K562 (cell line): ENCODE measurements around the gene CDC14A. TPM values are rescaled to one million over a fixed set of nuclear protein-coding genes. Genes with fewer than 3 reads are reported as not detected.

Experiments
- ATAC-seq: fragments of 200-7000 bp; cut with Tn5 transposase; 3 replicates; pipeline ENCODE4 v1.9.1; 2020; ENCODE audit warnings: moderate library complexity
- BruUV-seq: library from RNA; stranded (reverse); fragments of 400-500 nt; replicated peaks from 2 replicates; lab custom pipeline; 2021; lab: Mats Ljungman, UMichigan
- CTCF ChIA-PET: fragments of 300-600 bp; formaldehyde crosslinking; extraction: SDS; loops from one replicate; lab custom pipeline; 2021; ENCODE audit warnings: low intra/inter-chr PET ratio; lab: Yijun Ruan, JAX
- POLR2A ChIA-PET: fragments of 300-600, 350-650 bp; sonication (Branson Sonifier 250); formaldehyde crosslinking; extraction: SDS; loops from one replicate; lab custom pipeline; 2021; ENCODE audit warnings: antibody characterized with exemption, inconsistent platforms; lab: Yijun Ruan, JAX
- DNase-seq, 4 experiments: peaks; one replicate each; pipeline versions ENCODE4 v3.0.0 to v3.0.0-alpha.2; 2011 to 2018; ENCODE audit warnings: low spot score in 3 of 4, mixed read lengths in 3 of 4; ENCODE audit errors: extremely low read depth in 1 of 4
- FAIRE-seq: peaks from 2 replicates; lab custom pipeline; 2011; peaks lifted over from hg19 to GRCh38; lab: Jason Lieb, UNC
- H2AFZ ChIP-seq: 2 replicates; pipeline ENCODE4 v1.6.0; 2011; ENCODE audit warnings: low read depth, low read length, control low read depth, inconsistent platforms
- H3K27ac ChIP-seq: fragments of 200-600 bp; 3 replicates; pipeline ENCODE4 v1.8.0; 2011; ENCODE audit warnings: low read depth, mild to moderate bottlenecking, control low read depth, inconsistent platforms, low read length, moderate library complexity, mixed read lengths; ENCODE audit errors: extremely low read depth
- H3K27me3 ChIP-seq, 2 experiments: fragments of 300-600 bp in 1 of 2; 2 replicates in 1 of 2; 3 replicates in 1 of 2; pipeline versions ENCODE4 v1.6.0 to v1.8.0; 2011; ENCODE audit warnings: inconsistent platforms in 2 of 2, low read length in 2 of 2, mild to moderate bottlenecking in 1 of 2, mixed read lengths in 1 of 2, moderate library complexity in 1 of 2; ENCODE audit not compliant: control insufficient read depth in 2 of 2, insufficient read depth in 2 of 2
- H3K36me3 ChIP-seq: fragments of 300-600 bp; 3 replicates; pipeline ENCODE4 v1.8.0; 2011; ENCODE audit warnings: mild to moderate bottlenecking, low read length, inconsistent platforms; ENCODE audit not compliant: control insufficient read depth, insufficient read depth
- H3K4me1 ChIP-seq, 2 experiments: fragments of 200-600 bp in 1 of 2; replicated peaks in 1 of 2; 2 replicates in 1 of 2; 3 replicates in 1 of 2; pipeline versions ENCODE4 v1.5.1 to v1.8.0; 2011; ENCODE audit warnings: inconsistent platforms in 2 of 2, low read length in 2 of 2, mild to moderate bottlenecking in 1 of 2, mixed read lengths in 1 of 2, moderate library complexity in 1 of 2; ENCODE audit not compliant: control insufficient read depth in 2 of 2, insufficient read depth in 2 of 2
- H3K4me2 ChIP-seq: 2 replicates; pipeline ENCODE4 v1.6.1; 2011; ENCODE audit warnings: low read length, control low read depth, inconsistent platforms, mixed read lengths; ENCODE audit not compliant: insufficient read depth
- H3K4me3 ChIP-seq: fragments of 200-600 bp; sonication (generic), shearing (Covaris generic); 2 replicates; pipeline ENCODE4 v1.5.1; 2016; ENCODE audit warnings: control low read depth, inconsistent platforms
- H3K79me2 ChIP-seq: fragments of 200-600 bp; 3 replicates; pipeline ENCODE4 v1.8.0; 2011; ENCODE audit warnings: low read length, inconsistent platforms; ENCODE audit not compliant: control insufficient read depth, insufficient read depth
- H3K9ac ChIP-seq, 2 experiments: 2 replicates each; pipeline versions ENCODE4 v1.6.0 to v1.6.1; 2011; ENCODE audit warnings: low read depth in 2 of 2, low read length in 2 of 2, control low read depth in 1 of 2, inconsistent platforms in 1 of 2, mild to moderate bottlenecking in 1 of 2, mixed read lengths in 1 of 2; ENCODE audit not compliant: insufficient read depth in 1 of 2
- H3K9me1 ChIP-seq: one replicate; pipeline ENCODE4 v1.6.0; 2011; ENCODE audit warnings: inconsistent platforms, mild to moderate bottlenecking, low read length, moderate library complexity; ENCODE audit not compliant: control insufficient read depth, insufficient read depth
- H3K9me3 ChIP-seq: replicated peaks from 2 replicates; pipeline ENCODE4 v1.5.1; 2011; ENCODE audit warnings: low read depth, low read length, inconsistent platforms; ENCODE audit not compliant: control insufficient read depth, insufficient read depth
- H4K20me1 ChIP-seq: replicated peaks from 2 replicates; pipeline ENCODE4 v1.6.1; 2011; ENCODE audit warnings: low read length, inconsistent platforms, mixed read lengths; ENCODE audit not compliant: control insufficient read depth, insufficient read depth
- HSF4 ChIP-seq: fragments of 250-450 bp; sonication (Bioruptor Pico); IDR thresholded peaks from 2 replicates; pipeline ENCODE4 v2.1.2; 2022; ENCODE audit warnings: mild to moderate bottlenecking, moderate library complexity, borderline replicate concordance
- MXI1 ChIP-seq: IDR thresholded peaks from 2 replicates; pipeline ENCODE4 v1.6.1; 2011; ENCODE audit warnings: low read depth, mild to moderate bottlenecking, improper control_type of control experiment, low read length
- NFATC3 ChIP-seq: fragments of 450-650 bp; IDR thresholded peaks from 2 replicates; pipeline ENCODE4 v1.6.1; 2017; ENCODE audit warnings: mild to moderate bottlenecking
- NR2C2 ChIP-seq, 2 experiments: fragments of 200-800 bp in 1 of 2; sonication (Bioruptor generic) in 1 of 2; sonication (generic) in 1 of 2; formaldehyde crosslinking in 1 of 2; IDR thresholded peaks; 2 replicates each; pipeline versions ENCODE4 v1.6.1 to v1.8.0; 2016 to 2022; ENCODE audit warnings: mild to moderate bottlenecking in 1 of 2, missing compliant biosample characterization in 1 of 2, missing genetic modification characterization in 1 of 2, missing genetic modification reagents in 1 of 2
- RBM25 ChIP-seq: fragments of 200-400 bp; formaldehyde crosslinking; IDR thresholded peaks from 2 replicates; pipeline ENCODE4 v1.6.1; 2018; ENCODE audit warnings: low read length, low read depth, moderate library complexity; ENCODE audit not compliant: severe bottlenecking
- RNF2 ChIP-seq: sonication (generic); IDR thresholded peaks from 2 replicates; pipeline ENCODE4 v1.6.1; 2016
- TBL1XR1 ChIP-seq, 2 experiments: IDR thresholded peaks; 2 replicates each; pipeline ENCODE4 v1.6.1; 2012; ENCODE audit warnings: improper control_type of control experiment in 2 of 2, low read length in 2 of 2, mild to moderate bottlenecking in 1 of 2
- ZNF436 ChIP-seq: fragments of 250-450, 450-650 bp; sonication (Bioruptor Pico); formaldehyde crosslinking; IDR thresholded peaks from 2 replicates; pipeline ENCODE4 v1.7.0; 2020; ENCODE audit warnings: mild to moderate bottlenecking
- ZNF444 ChIP-seq: fragments of 250-450 bp; sonication (Bioruptor Pico); IDR thresholded peaks from 2 replicates; pipeline ENCODE4 v1.4.0; 2020; ENCODE audit warnings: mild to moderate bottlenecking, moderate library complexity
- WGBS: fragments of 100-300 bp; shearing (Covaris generic); methylation state at CpG from one replicate; pipeline ENCODE4 v1.1.6; 2016; ENCODE audit warnings: low coverage, mixed read lengths; ENCODE audit not compliant: insufficient coverage; ENCODE audit errors: missing lambda C conversion rate; 5-methylcytosine and 5-hydroxymethylcytosine counted together
- in situ Hi-C: fragments of 300-500 bp; cut with MboI; formaldehyde crosslinking; loops from 4 replicates; pipeline ENCODE4 v1.15.0; 2018; ENCODE audit warnings: inconsistent platforms, mixed read lengths
- intact Hi-C: fragments of 100-400 bp; cut with micrococcal nuclease; formaldehyde crosslinking; loops from 2 replicates; pipeline ENCODE4 v1.14.2; 2022
- polyA plus RNA-seq, 8 experiments: library from polyadenylated mRNA; depleted of rRNA in 4 of 8; stranded (reverse) in 5 of 8; unstranded in 3 of 8; fragments of >200 nt; fragmentation: Nextera tagmentation in 2 of 8; fragmentation: Illumina TruSeq in 1 of 8; extraction: Ambion mirVana in 2 of 8; extraction: Trizol in 1 of 8; gene quantifications; 2 replicates each; pipeline versions ENCODE4 v1.2.1 to v1.2.3, GENCODE V29; 2011 to 2014; ENCODE audit warnings: inconsistent platforms in 1 of 8, missing spikeins in 1 of 8
- total RNA-seq, 7 experiments: library from RNA; depleted of rRNA in 6 of 7; stranded (reverse); fragments of >200 nt in 6 of 7; fragmentation: Illumina TruSeq in 2 of 7; extraction: Trizol in 2 of 7; gene quantifications; 2 replicates each; pipeline versions ENCODE4 v1.2.1 to v1.2.3, GENCODE V29; 2011 to 2021; ENCODE audit warnings: low replicate concordance in 1 of 7
- TF ChIP-seq, protein P1 (sequence below), 2 experiments: fragments of 450-650 bp in 1 of 2; sonication (generic) in 1 of 2; formaldehyde crosslinking in 1 of 2; IDR thresholded peaks in 1 of 2; conservative IDR thresholded peaks in 1 of 2; 2 replicates each; pipeline versions ENCODE4 v1.6.1 to v1.8.1; 2016 to 2023; ENCODE audit warnings: mild to moderate bottlenecking in 2 of 2, moderate library complexity in 2 of 2, inconsistent platforms in 1 of 2, missing genetic modification reagents in 1 of 2
- TF ChIP-seq, protein P2 (sequence below): sonication (generic); formaldehyde crosslinking; IDR thresholded peaks from 2 replicates; pipeline ENCODE4 v1.5.0; 2020; ENCODE audit warnings: missing genetic modification reagents

Gene CDC14A
- total and polyA plus RNA-seq, 9 of the 15 experiments (the other 6 are each of a cell fraction or from before 2014, with no cell fraction given): 17.0 to 74.3 (median 33.4) TPM

DNA sequence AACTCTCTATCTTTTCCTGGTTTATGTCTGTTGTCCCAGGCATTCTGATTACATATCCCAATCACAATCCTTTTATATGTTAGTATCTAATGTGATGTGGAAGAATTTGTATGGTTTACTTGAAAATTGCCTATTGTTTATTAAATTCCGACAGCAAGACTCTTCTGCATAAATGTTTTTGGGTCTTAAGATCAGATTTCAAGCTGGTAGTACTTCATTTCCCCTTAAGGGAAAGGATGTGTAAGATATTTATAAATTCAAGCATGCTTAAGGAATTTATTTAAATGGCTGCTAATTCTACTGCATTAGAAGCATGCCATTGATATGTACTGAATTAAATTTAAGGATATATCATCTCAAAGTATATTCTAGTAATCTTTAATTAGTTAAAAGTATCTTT is 165.2 kb downstream of the CDC14A start (continued):
- TF ChIP-seq ZNF444 (CRISPR knock-in tag): no peak
- no peak for TF ChIP-seq RBM25

DNA sequence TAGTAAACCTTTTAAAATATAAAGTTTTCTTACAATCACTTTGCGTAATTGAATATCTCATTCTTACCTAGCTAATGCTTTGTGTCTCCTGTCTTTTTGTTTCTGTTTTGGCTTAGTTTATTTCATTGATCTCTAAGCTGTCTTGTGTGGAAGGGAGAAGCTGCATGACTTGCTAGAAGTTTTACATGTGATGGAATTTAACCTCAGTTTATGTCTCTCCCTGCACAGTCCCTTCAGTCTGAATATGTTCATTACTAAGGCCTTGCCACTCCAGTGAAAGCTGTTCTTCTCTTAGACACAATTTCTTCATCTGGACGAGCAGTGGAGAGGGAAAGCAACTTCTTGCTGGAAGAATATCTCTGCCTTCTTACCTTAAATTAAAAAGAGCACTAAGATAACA is 165.7 kb downstream of the CDC14A start:
- no peak for FAIRE-seq

More for the DNA sequence above, 165.7 kb downstream of the CDC14A start:
- ChIA-PET POLR2A (interaction anchor here (0.8 kb wide), 1 partner anchor 11 kb away, joined by 3 read pairs; no protein-coding TSS in a partner anchor), CTCF (no interaction called here)
- 45% methylated on average over 2 of the region's 2 CpGs for WGBS
- Histone ChIP-seq H3K4me1 (no peaks in the 10 kb centered on the region), H3K27ac (no peak overlapping the region), H3K4me3 (no peak overlapping the region), H2AFZ (no peak overlapping the region), H3K27me3 (no peaks in the 10 kb centered on the region), H3K36me3 (peaks cover 52% of the 10 kb centered on the region), H3K79me2 (0 out of 3 replicates have a peak, but pooled peaks cover 2% of the 10 kb centered on the region), H3K4me2 (no peak overlapping the region)
- ATAC-seq: no peak
- no peak for DNase-seq
- intact Hi-C loops: no loop called here
- TF ChIP-seq TBL1XR1 (IDR thresholded peaks at IDR 0.05; ENCODE audit: low read length in 2 of 2) (no peak), NFATC3 (no peak), ZNF436 (CRISPR knock-in tag) (no peak), HSF4 (CRISPR knock-in tag) (no peak), NR2C2 (CRISPR knock-in tag; IDR thresholded peaks at IDR 0.05) (no peak), NR2C2 (tag; IDR thresholded peaks at IDR 0.05) (no peak), RNF2 (no peak), MXI1 (no peak)
- TF ChIP-seq, protein P1, sequence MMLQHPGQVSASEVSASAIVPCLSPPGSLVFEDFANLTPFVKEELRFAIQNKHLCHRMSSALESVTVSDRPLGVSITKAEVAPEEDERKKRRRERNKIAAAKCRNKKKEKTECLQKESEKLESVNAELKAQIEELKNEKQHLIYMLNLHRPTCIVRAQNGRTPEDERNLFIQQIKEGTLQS (IDR thresholded peaks at IDR 0.05): no peak
- TF ChIP-seq, protein P1 (CRISPR knock-in tag; conservative IDR thresholded peaks at IDR 0.05): no peak
- TF ChIP-seq, protein P2, sequence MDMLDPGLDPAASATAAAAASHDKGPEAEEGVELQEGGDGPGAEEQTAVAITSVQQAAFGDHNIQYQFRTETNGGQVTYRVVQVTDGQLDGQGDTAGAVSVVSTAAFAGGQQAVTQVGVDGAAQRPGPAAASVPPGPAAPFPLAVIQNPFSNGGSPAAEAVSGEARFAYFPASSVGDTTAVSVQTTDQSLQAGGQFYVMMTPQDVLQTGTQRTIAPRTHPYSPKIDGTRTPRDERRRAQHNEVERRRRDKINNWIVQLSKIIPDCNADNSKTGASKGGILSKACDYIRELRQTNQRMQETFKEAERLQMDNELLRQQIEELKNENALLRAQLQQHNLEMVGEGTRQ (CRISPR knock-in tag): no peak
- TF ChIP-seq, all 486 proteins: peak for 0
- H3K9me1 ChIP-seq: no peaks in the 10 kb centered on the region
- H3K9ac ChIP-seq: no peak overlapping the region
- H4K20me1 ChIP-seq: no peaks in the 10 kb centered on the region
- in situ Hi-C loops: no loop called here
- BruUV-seq: no TSS peak
- H3K9me3 ChIP-seq: no peaks in the 10 kb centered on the region
